Lower leg skin (tissue), 3 donors: ENCODE data around the gene FAM200B.

Experiments
- CTCF ChIP-seq, 3 donors: fragments of 450-650 bp; IDR thresholded peaks; one replicate each; pipeline ENCODE4 v1.5.1; 2016; ENCODE audit warnings: antibody characterized with exemption in 3 of 3, mild to moderate bottlenecking in 3 of 3, moderate library complexity in 2 of 3
- POLR2A ChIP-seq, 2 donors: fragments of 450-650 bp; IDR thresholded peaks; one replicate each; pipeline ENCODE4 v1.6.1; 2016 to 2017; ENCODE audit warnings: antibody characterized with exemption in 2 of 2, mild to moderate bottlenecking in 1 of 2, moderate library complexity in 1 of 2

- TF ChIP-seq CTCF (IDR thresholded peaks at IDR 0.05) = no peak
- no peak for TF ChIP-seq POLR2A (IDR thresholded peaks at IDR 0.05)
Measured at GRCh38 chr4:15676039-15676438, 5.6 kb upstream of the FAM200B start.
